Fibroblast of lung (primary cell): ENCODE measurements around the gene RAB27B. TPM values are rescaled to one million over a fixed set of nuclear protein-coding genes. Genes with fewer than 3 reads are reported as not detected.

Source experiments
- DNase-seq, 2 donors: peaks; one replicate each; pipeline versions ENCODE4 v3.0.0 to v3.0.0-alpha.2; 2010; ENCODE audit warnings: low read depth in 2 of 2
- H2AFZ ChIP-seq: 2 replicates; pipeline ENCODE4 v1.5.1; 2012; ENCODE audit warnings: low read length, control low read depth, inconsistent platforms
- H3K27ac ChIP-seq: 2 replicates; pipeline ENCODE4 v1.5.1; 2011; ENCODE audit warnings: low read length, control low read depth; ENCODE audit not compliant: insufficient read depth
- H3K27me3 ChIP-seq: 2 replicates; pipeline ENCODE4 v1.5.1; 2011; ENCODE audit warnings: mild to moderate bottlenecking, low read length; ENCODE audit not compliant: control insufficient read depth, insufficient read depth
- H3K36me3 ChIP-seq: 2 replicates; pipeline ENCODE4 v1.5.1; 2011; ENCODE audit warnings: low read length; ENCODE audit not compliant: control insufficient read depth, insufficient read depth
- H3K4me1 ChIP-seq: 2 replicates; pipeline ENCODE4 v1.5.1; 2011; ENCODE audit warnings: low read length; ENCODE audit not compliant: control insufficient read depth, insufficient read depth; ENCODE audit errors: extremely low read depth
- H3K4me2 ChIP-seq: 2 replicates; pipeline ENCODE4 v1.5.1; 2011; ENCODE audit warnings: low read length, control low read depth; ENCODE audit not compliant: insufficient read depth; ENCODE audit errors: extremely low read depth
- H3K4me3 ChIP-seq, 4 experiments: fragments of 200-600 bp in 1 of 4; sonication (generic) in 1 of 4; replicated peaks in 1 of 4; 2 replicates each; pipeline ENCODE4 v1.5.1; 2011 to 2016; ENCODE audit warnings: low read length in 4 of 4, low read depth in 3 of 4, mild to moderate bottlenecking in 3 of 4, control low read depth in 2 of 4, inconsistent platforms in 1 of 4, mixed read lengths in 1 of 4; ENCODE audit not compliant: insufficient read depth in 1 of 4; ENCODE audit errors: control extremely low read depth in 1 of 4
- H3K79me2 ChIP-seq: 2 replicates; pipeline ENCODE4 v1.5.1; 2012; ENCODE audit warnings: mild to moderate bottlenecking, low read length, inconsistent platforms; ENCODE audit not compliant: control insufficient read depth, insufficient read depth
- H3K9ac ChIP-seq: 2 replicates; pipeline ENCODE4 v1.5.1; 2011; ENCODE audit warnings: mild to moderate bottlenecking, low read length, control low read depth; ENCODE audit not compliant: insufficient read depth
- H3K9me3 ChIP-seq: 2 replicates; pipeline ENCODE4 v1.5.1; 2012; ENCODE audit warnings: low read depth, low read length; ENCODE audit not compliant: control insufficient read depth, insufficient read depth
- H4K20me1 ChIP-seq: 2 replicates; pipeline ENCODE4 v1.5.1; 2011; ENCODE audit warnings: low read length; ENCODE audit not compliant: control insufficient read depth, insufficient read depth; ENCODE audit errors: extremely low read depth
- CTCF ChIP-seq, 2 donors: IDR thresholded peaks in 1 of 2; conservative IDR thresholded peaks in 1 of 2; 1 replicate in 1 of 2; 2 replicates in 1 of 2; pipeline ENCODE4 v1.5.1; 2011 to 2012; ENCODE audit warnings: low read length in 2 of 2, control low read depth in 1 of 2, inconsistent platforms in 1 of 2, low read depth in 1 of 2, mild to moderate bottlenecking in 1 of 2
- EZH2 ChIP-seq: IDR thresholded peaks from 2 replicates; pipeline ENCODE4 v1.5.1; 2012; ENCODE audit warnings: low read length, control low read depth, mild to moderate bottlenecking; ENCODE audit errors: missing control alignments
- polyA plus RNA-seq, 2 donors: library from polyadenylated mRNA; depleted of rRNA in 1 of 2; stranded (reverse) in 1 of 2; unstranded in 1 of 2; fragments of >200 nt; gene quantifications; 2 replicates each; pipeline ENCODE4 v1.2.1, GENCODE V29; 2011 to 2012; ENCODE audit warnings: missing spikeins in 1 of 2
- total RNA-seq: library from RNA; depleted of rRNA; stranded (reverse); fragments of >200 nt; gene quantifications from 2 replicates; pipeline ENCODE4 v1.2.1, GENCODE V29; 2014

The RAB27B gene
- total and polyA plus RNA-seq, 2 donors (not counting 1 experiment from before 2014, with no cell fraction given), result 0.92 to 0.99 TPM

GRCh38 chr18:54880395-54881105, 52.3 kb downstream of the RAB27B start:
- peak; percentile 30 to 68 for DNase-seq
- Histone ChIP-seq H3K4me2 (no peak overlapping the region), H3K79me2 (no peaks in the 10 kb centered on the region), H3K27me3 (no peaks in the 10 kb centered on the region), H4K20me1 (no peaks in the 10 kb centered on the region), H3K4me1 (no peaks in the 10 kb centered on the region), H3K27ac (no peak overlapping the region), H3K9me3 (no peaks in the 10 kb centered on the region), H3K9ac (no peak overlapping the region), H3K4me3 (no peak overlapping the region), H3K36me3 (no peaks in the 10 kb centered on the region), H2AFZ (no peak overlapping the region)
- no peak for TF ChIP-seq CTCF (conservative IDR thresholded peaks at IDR 0.05 in 1 of 2, IDR thresholded peaks at IDR 0.05 in 1 of 2; ENCODE audit: low read depth in 1 of 2, low read length in 2 of 2)
- no peak for TF ChIP-seq EZH2

GRCh38 chr18:54881229-54881768, 53.0 kb downstream of the RAB27B start:
- Histone ChIP-seq H3K27me3 (no peaks in the 10 kb centered on the region), H3K9me3 (no peaks in the 10 kb centered on the region), H3K9ac (no peak overlapping the region), H3K79me2 (no peaks in the 10 kb centered on the region), H4K20me1 (no peaks in the 10 kb centered on the region), H3K4me3 (no peak overlapping the region), H3K27ac (no peak overlapping the region), H3K36me3 (no peaks in the 10 kb centered on the region), H3K4me1 (no peaks in the 10 kb centered on the region), H2AFZ (no peak overlapping the region), H3K4me2 (no peak overlapping the region)
- DNase-seq, result no peak
- TF ChIP-seq CTCF (conservative IDR thresholded peaks at IDR 0.05 in 1 of 2, IDR thresholded peaks at IDR 0.05 in 1 of 2; ENCODE audit: low read depth in 1 of 2, low read length in 2 of 2) (no peak), EZH2 (no peak)

GRCh38 chr18:54882318-54882717, 54.0 kb downstream of the RAB27B start:
- Histone ChIP-seq H3K27me3 (no peaks in the 10 kb centered on the region), H3K4me1 (no peaks in the 10 kb centered on the region), H3K4me2 (no peak overlapping the region), H3K27ac (no peak overlapping the region), H3K36me3 (no peaks in the 10 kb centered on the region), H2AFZ (no peak overlapping the region), H3K9me3 (no peaks in the 10 kb centered on the region), H3K9ac (no peak overlapping the region), H3K79me2 (no peaks in the 10 kb centered on the region), H4K20me1 (no peaks in the 10 kb centered on the region), H3K4me3 (no peak overlapping the region)
- DNase-seq, result no peak
- TF ChIP-seq CTCF (conservative IDR thresholded peaks at IDR 0.05 in 1 of 2, IDR thresholded peaks at IDR 0.05 in 1 of 2; ENCODE audit: low read depth in 1 of 2, low read length in 2 of 2), result no peak
- TF ChIP-seq EZH2, result no peak
